GM13976 (cell line): ENCODE results near the gene SRBD1.

Source experiments
- DNase-seq: peaks from one replicate; pipeline ENCODE4 v3.0.0; 2012; ENCODE audit warnings: low spot score
- CTCF ChIP-seq: IDR thresholded peaks from 2 replicates; pipeline ENCODE4 v1.5.1; 2012; ENCODE audit warnings: borderline replicate concordance, mild to moderate bottlenecking; ENCODE audit not compliant: insufficient read depth; ENCODE audit errors: extremely low read depth, missing control alignments, control extremely low read depth
- in situ Hi-C: fragments of 300-500 bp; cut with MboI; formaldehyde crosslinking; loops from one replicate; pipeline ENCODE4 v1.12.0; 2022; ENCODE audit warnings: low sequenced_read_pairs, mixed read lengths, inconsistent platforms; ENCODE audit not compliant: unreplicated experiment

The SRBD1 gene

GRCh38 chr2:45339253-45339652 lies 271.8 kb downstream of the SRBD1 start:
- in situ Hi-C loops: no loop called here
- no peak for DNase-seq
- TF ChIP-seq CTCF: no peak
